Activated T-helper 17 cell treated with anti-CD3 and anti-CD28 coated beads, Interleukin-2, amount 50 U/mL, for 72 hours (primary cell): Measurements from ENCODE around the gene SNX24. TPM values are rescaled to one million over a fixed set of nuclear protein-coding genes. Genes with fewer than 3 reads are reported as not detected.

Source experiments
- ATAC-seq: fragments of 150-1000 bp; cut with Tn5 transposase; replicated peaks from 2 replicates; pipeline ENCODE4 v1.10.0; 2021; ENCODE audit warnings: mild to moderate bottlenecking, moderate library complexity
- H3K27ac Mint-ChIP-seq: one replicate; pipeline ENCODE4 v1.8.0; 2022; ENCODE audit warnings: mixed read lengths
- H3K27me3 Mint-ChIP-seq: one replicate; pipeline ENCODE4 v1.8.0; 2022; ENCODE audit warnings: mixed read lengths
- H3K36me3 Mint-ChIP-seq: one replicate; pipeline ENCODE4 v1.8.0; 2022; ENCODE audit warnings: low read depth, mild to moderate bottlenecking, mixed read lengths
- H3K4me1 Mint-ChIP-seq: one replicate; pipeline ENCODE4 v1.8.0; 2022; ENCODE audit warnings: mixed read lengths
- H3K4me3 Mint-ChIP-seq: one replicate; pipeline ENCODE4 v1.8.0; 2022; ENCODE audit warnings: mild to moderate bottlenecking, mixed read lengths
- H3K9me3 Mint-ChIP-seq: one replicate; pipeline ENCODE4 v1.8.0; 2022; ENCODE audit warnings: mixed read lengths
- total RNA-seq, 2 donors: library from RNA; stranded (reverse); gene quantifications; one replicate each; pipeline ENCODE4 v1.2.3, GENCODE V29; 2022

Gene SNX24
- total RNA-seq, 2 donors from 2014 or later: 9.5 to 11.3 TPM

GRCh38 chr5:122919969-122920368, 74.6 kb downstream of the SNX24 start:
- ATAC-seq: no peak
- Mint-ChIP-seq H3K27ac (no peak overlapping the region), H3K9me3 (no peaks in the 10 kb centered on the region), H3K36me3 (no peaks in the 10 kb centered on the region), H3K4me1 (peaks cover 9% of the 10 kb centered on the region), H3K4me3 (no peak overlapping the region), H3K27me3 (no peaks in the 10 kb centered on the region)

- no peak for ATAC-seq
- no peaks in the 10 kb centered on the region for H3K9me3 Mint-ChIP-seq
- H3K27ac Mint-ChIP-seq: no peak overlapping the region
- peaks cover 5% of the 10 kb centered on the region for H3K4me1 Mint-ChIP-seq
- H3K4me3 Mint-ChIP-seq: no peak overlapping the region
- H3K36me3 Mint-ChIP-seq: no peaks in the 10 kb centered on the region
- no peaks in the 10 kb centered on the region for H3K27me3 Mint-ChIP-seq
Observed at GRCh38 chr5:122921826-122922225, 76.4 kb downstream of the SNX24 start.

GRCh38 chr5:122924203-122924602, 78.8 kb downstream of the SNX24 start:
- H3K36me3 Mint-ChIP-seq: no peaks in the 10 kb centered on the region
- no peak overlapping the region for H3K27ac Mint-ChIP-seq
- no peak for ATAC-seq
- H3K4me1 Mint-ChIP-seq: no peaks in the 10 kb centered on the region
- H3K4me3 Mint-ChIP-seq: no peak overlapping the region
- no peaks in the 10 kb centered on the region for H3K27me3 Mint-ChIP-seq
- no peaks in the 10 kb centered on the region for H3K9me3 Mint-ChIP-seq

- no peaks in the 10 kb centered on the region for H3K9me3 Mint-ChIP-seq
- H3K27ac Mint-ChIP-seq: no peak overlapping the region
- H3K4me1 Mint-ChIP-seq: no peaks in the 10 kb centered on the region
- H3K27me3 Mint-ChIP-seq: no peaks in the 10 kb centered on the region
- no peaks in the 10 kb centered on the region for H3K36me3 Mint-ChIP-seq
- H3K4me3 Mint-ChIP-seq: no peak overlapping the region
- ATAC-seq: no peak
Observed at GRCh38 chr5:122924719-122925395, 79.4 kb downstream of the SNX24 start.

- H3K4me1 Mint-ChIP-seq: no peaks in the 10 kb centered on the region
- H3K9me3 Mint-ChIP-seq: no peaks in the 10 kb centered on the region
- no peaks in the 10 kb centered on the region for H3K36me3 Mint-ChIP-seq
- no peaks in the 10 kb centered on the region for H3K27me3 Mint-ChIP-seq
- no peak overlapping the region for H3K27ac Mint-ChIP-seq
- no peak for ATAC-seq
- H3K4me3 Mint-ChIP-seq: no peak overlapping the region
Observed at GRCh38 chr5:122929001-122929400, 83.6 kb downstream of the SNX24 start.

GRCh38 chr5:122929980-122930379, 84.6 kb downstream of the SNX24 start:
- ATAC-seq: no peak
- Mint-ChIP-seq H3K4me1 (no peaks in the 10 kb centered on the region), H3K4me3 (no peak overlapping the region), H3K27ac (no peak overlapping the region), H3K36me3 (no peaks in the 10 kb centered on the region), H3K27me3 (no peaks in the 10 kb centered on the region), H3K9me3 (no peaks in the 10 kb centered on the region)

GRCh38 chr5:122933956-122934355, 88.5 kb downstream of the SNX24 start:
- Mint-ChIP-seq H3K9me3 (no peaks in the 10 kb centered on the region), H3K4me1 (no peaks in the 10 kb centered on the region), H3K27me3 (no peaks in the 10 kb centered on the region), H3K27ac (no peak overlapping the region), H3K36me3 (no peaks in the 10 kb centered on the region), H3K4me3 (no peak overlapping the region)
- no peak for ATAC-seq

GRCh38 chr5:122936088-122936487, 90.7 kb downstream of the SNX24 start:
- Mint-ChIP-seq H3K4me3 (no peak overlapping the region), H3K36me3 (peaks cover 5% of the 10 kb centered on the region), H3K27ac (no peak overlapping the region), H3K27me3 (no peaks in the 10 kb centered on the region), H3K4me1 (no peaks in the 10 kb centered on the region), H3K9me3 (no peaks in the 10 kb centered on the region)
- ATAC-seq: no peak

- no peak for ATAC-seq
- Mint-ChIP-seq H3K27me3 (no peaks in the 10 kb centered on the region), H3K4me1 (no peaks in the 10 kb centered on the region)
Observed at GRCh38 chr5:122937914-122938313, 92.5 kb downstream of the SNX24 start.

GRCh38 chr5:122940890-122941289, 95.5 kb downstream of the SNX24 start:
- Mint-ChIP-seq H3K27me3 (no peaks in the 10 kb centered on the region), H3K27ac (no peak overlapping the region), H3K9me3 (no peaks in the 10 kb centered on the region), H3K4me3 (no peak overlapping the region), H3K4me1 (no peaks in the 10 kb centered on the region), H3K36me3 (peaks cover 10% of the 10 kb centered on the region)
- ATAC-seq: no peak

More at GRCh38 chr5:122937914-122938313, 92.5 kb downstream of the SNX24 start:
- H3K36me3 Mint-ChIP-seq: peaks cover 10% of the 10 kb centered on the region
- H3K9me3 Mint-ChIP-seq: no peaks in the 10 kb centered on the region
- no peak overlapping the region for H3K4me3 Mint-ChIP-seq
- no peak overlapping the region for H3K27ac Mint-ChIP-seq

GRCh38 chr5:122941737-122942136, 96.3 kb downstream of the SNX24 start:
- Mint-ChIP-seq H3K4me3 (no peak overlapping the region), H3K27me3 (no peaks in the 10 kb centered on the region), H3K4me1 (no peaks in the 10 kb centered on the region), H3K9me3 (no peaks in the 10 kb centered on the region), H3K27ac (no peak overlapping the region), H3K36me3 (peaks cover 10% of the 10 kb centered on the region)
- ATAC-seq: no peak

GRCh38 chr5:122942164-122942914, 96.9 kb downstream of the SNX24 start:
- no peak for ATAC-seq
- H3K27me3 Mint-ChIP-seq: no peaks in the 10 kb centered on the region
- no peak overlapping the region for H3K4me3 Mint-ChIP-seq
- H3K9me3 Mint-ChIP-seq: no peaks in the 10 kb centered on the region
- no peaks in the 10 kb centered on the region for H3K4me1 Mint-ChIP-seq
- no peak overlapping the region for H3K27ac Mint-ChIP-seq
- peaks cover 10% of the 10 kb centered on the region for H3K36me3 Mint-ChIP-seq

- no peak for ATAC-seq
- Mint-ChIP-seq H3K4me3 (no peak overlapping the region), H3K27me3 (no peaks in the 10 kb centered on the region), H3K36me3 (peaks cover 10% of the 10 kb centered on the region), H3K4me1 (no peaks in the 10 kb centered on the region), H3K27ac (no peak overlapping the region), H3K9me3 (no peaks in the 10 kb centered on the region)
Observed at GRCh38 chr5:122943050-122943698, 97.8 kb downstream of the SNX24 start.

- peaks cover 10% of the 10 kb centered on the region for H3K36me3 Mint-ChIP-seq
- no peak overlapping the region for H3K4me3 Mint-ChIP-seq
- no peaks in the 10 kb centered on the region for H3K27me3 Mint-ChIP-seq
- H3K27ac Mint-ChIP-seq: no peak overlapping the region
- H3K9me3 Mint-ChIP-seq: no peaks in the 10 kb centered on the region
- H3K4me1 Mint-ChIP-seq: no peaks in the 10 kb centered on the region
- ATAC-seq: no peak
Observed at GRCh38 chr5:122944051-122944450, 98.6 kb downstream of the SNX24 start.

GRCh38 chr5:122947372-122947771, 102.0 kb downstream of the SNX24 start:
- no peaks in the 10 kb centered on the region for H3K27me3 Mint-ChIP-seq
- no peak overlapping the region for H3K4me3 Mint-ChIP-seq
- no peaks in the 10 kb centered on the region for H3K36me3 Mint-ChIP-seq
- no peak overlapping the region for H3K27ac Mint-ChIP-seq
- no peaks in the 10 kb centered on the region for H3K4me1 Mint-ChIP-seq
- H3K9me3 Mint-ChIP-seq: no peaks in the 10 kb centered on the region
- ATAC-seq: no peak
